Measurements from ENCODE around the gene UGT1A4. TPM values are rescaled to one million over a fixed set of nuclear protein-coding genes. Genes with fewer than 3 reads are reported as not detected.

The UGT1A4 gene
- not detected for total RNA-seq
- long read RNA-seq, donor 1: 0 reads
- long read RNA-seq, donor 2: 0 reads

DNA sequence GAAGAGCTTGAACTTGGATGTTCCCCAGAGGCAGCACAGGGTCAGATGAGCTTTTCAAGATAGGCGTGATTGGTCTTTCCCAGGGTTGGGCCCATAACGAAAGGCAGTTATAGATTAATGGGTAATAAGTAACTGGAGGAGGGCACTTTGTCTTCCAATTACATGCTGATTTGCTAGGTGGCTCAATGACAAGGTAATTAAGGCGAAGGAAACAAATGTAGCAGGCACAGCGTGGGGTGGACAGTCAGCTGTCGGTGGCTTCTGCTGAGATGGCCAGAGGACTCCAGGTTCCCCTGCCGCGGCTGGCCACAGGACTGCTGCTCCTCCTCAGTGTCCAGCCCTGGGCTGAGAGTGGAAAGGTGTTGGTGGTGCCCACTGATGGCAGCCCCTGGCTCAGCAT, at the start of gene UGT1A4:
Gene UGT1A4, plus strand, starts transcription at position 185 of the 400 bp plus-strand sequence. Its CDS starts 85 bp downstream, at position 270.
- DNase-seq (ENCODE audit: low spot score): no peak
- intact Hi-C loops (cut with DNase I): no loop called here

DNA sequence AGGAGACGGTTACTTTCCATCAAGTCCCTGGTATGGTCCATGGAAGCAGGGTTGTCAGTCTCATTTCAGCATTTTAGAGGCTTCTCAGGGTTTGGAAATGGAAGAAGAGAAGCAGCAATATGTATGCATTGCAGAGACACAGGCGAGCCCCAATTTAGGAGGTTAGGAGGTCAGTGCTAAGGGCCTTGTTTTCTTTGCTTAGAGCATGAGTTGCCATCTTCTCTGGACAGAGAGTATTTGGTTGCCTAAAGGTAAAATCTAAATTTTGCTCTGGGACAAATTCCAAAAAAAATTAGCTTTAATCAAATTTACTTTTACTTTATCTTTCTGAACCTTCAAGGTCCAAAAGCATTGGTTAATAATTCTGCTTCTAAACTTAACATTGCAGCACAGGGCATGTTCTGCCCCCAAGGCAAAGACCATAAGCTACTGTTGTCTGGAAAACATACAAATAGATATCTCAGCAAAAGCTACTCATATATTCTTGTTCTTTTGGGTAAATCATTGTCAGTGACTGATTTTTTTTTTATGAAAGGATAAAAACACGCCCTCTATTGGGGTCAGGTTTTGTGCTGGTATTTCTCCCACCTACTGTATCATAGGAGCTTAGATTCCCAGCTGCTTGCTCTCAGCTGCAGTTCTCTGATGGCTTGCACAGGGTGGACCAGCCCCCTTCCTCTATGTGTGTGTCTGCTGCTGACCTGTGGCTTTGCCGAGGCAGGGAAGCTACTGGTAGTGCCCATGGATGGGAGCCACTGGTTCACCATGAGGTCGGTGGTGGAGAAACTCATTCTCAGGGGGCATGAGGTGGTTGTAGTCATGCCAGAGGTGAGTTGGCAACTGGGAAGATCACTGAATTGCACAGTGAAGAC, 47.0 kb upstream of the UGT1A4 start, which contains the start of gene UGT1A9:
Gene UGT1A9, plus strand, starts transcription at position 609 of the 872 bp plus-strand sequence. Its CDS starts 37 bp downstream, at position 646.
- intact Hi-C loops (cut with DNase I): no loop called here
- DNase-seq (ENCODE audit: low spot score): no peak

DNA sequence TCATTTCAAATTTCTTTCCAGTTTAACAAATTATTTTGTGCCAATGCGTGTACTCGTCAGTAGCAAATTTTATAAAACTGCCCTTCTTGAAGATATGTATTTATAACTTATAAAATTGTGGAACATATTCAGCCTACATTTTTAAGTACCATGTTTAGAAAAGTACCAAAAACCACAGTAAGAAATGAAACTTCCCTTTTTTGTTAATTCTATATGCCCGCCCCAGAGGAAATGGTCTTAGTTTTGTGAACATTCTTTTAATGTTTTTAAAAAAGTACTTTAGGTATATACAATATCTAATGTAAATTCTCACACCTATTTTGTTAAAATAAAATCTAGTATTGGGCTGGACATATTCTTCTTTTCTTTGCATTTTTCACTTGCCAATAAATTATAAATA, 45.6 kb upstream of the UGT1A4 start:
- intact Hi-C loops (cut with DNase I): no loop called here
- DNase-seq (ENCODE audit: low spot score): no peak

DNA sequence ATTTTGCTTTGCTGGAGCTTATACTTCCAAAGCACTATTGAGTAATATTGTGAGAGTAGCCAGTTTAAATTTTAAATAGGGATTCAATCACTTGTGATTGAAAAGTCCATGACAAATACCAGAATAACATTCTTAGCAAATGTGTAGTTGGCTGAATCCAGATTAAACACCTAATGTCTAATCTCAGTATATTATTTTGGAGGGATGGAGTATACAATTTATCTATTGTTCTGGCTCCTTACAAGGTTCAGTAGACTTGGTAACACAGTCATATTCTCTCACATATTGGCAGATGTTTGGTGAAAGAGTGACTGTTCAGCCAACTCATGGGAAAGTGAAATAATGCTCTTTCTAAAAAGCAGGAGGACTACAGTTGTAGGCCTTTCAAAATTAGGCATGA, 44.6 kb upstream of the UGT1A4 start:
- DNase-seq (ENCODE audit: low spot score): no peak
- intact Hi-C loops (cut with DNase I): no loop called here

DNA sequence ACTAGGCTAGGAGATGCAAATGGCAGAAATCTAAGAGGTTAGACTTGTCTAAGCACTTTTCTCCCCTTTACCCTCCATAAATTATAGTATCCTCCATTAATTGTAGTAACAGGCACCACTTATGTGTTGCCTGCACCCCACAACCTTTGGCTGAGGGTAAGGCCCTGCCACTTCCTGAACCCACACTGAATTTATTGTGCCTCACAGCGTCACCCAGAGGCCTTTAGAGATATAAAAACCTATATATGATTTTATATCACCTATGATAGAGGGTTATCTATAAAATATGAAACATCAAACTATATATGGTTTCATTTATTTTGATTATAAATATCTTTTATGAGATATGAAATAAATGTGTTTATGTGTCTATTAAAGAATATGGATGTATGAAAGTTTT, 44.2 kb upstream of the UGT1A4 start:
- intact Hi-C loops (cut with DNase I): no loop called here
- no peak for DNase-seq (ENCODE audit: low spot score)

DNA sequence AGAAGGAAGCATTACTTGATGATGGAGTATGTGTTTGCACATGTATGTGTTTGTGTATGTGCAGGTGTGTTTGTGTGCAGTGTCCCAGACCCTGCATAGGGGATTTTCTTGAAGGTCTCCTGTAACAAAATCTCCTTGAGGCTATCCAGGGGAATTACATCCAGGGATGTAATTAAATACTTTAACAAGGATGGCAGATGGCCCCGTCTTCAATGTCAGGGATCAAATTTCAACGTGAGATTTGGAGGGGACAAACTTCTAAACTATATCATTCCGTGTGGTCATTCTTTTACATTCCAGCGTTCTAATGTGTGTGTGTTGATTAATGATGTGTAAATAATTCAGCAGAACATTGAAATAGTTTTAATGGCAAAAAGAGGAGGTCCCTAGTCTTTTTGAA, 43.5 kb upstream of the UGT1A4 start:
- no peak for DNase-seq (ENCODE audit: low spot score)
- intact Hi-C loops (cut with DNase I): no loop called here

DNA sequence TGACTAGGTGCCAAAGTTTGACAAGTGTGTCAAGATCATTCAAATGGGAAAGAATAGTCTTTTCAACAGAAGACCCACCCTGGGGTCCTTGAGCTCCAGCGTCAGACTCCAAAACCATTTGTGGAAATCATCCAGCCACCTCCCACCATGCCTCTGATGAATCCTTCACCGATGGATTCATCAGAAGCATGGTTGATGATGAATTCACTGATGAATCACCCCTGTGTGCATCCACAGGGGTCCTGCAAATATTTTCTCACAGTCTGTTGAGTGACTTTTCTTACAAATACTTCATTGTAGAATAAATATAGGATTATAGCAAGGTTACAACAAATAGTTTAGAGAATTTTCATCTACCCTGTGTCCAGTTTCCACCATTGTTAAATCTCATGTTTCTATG, 42.5 kb upstream of the UGT1A4 start:
- intact Hi-C loops (cut with DNase I): no loop called here
- DNase-seq (ENCODE audit: low spot score): no peak

DNA sequence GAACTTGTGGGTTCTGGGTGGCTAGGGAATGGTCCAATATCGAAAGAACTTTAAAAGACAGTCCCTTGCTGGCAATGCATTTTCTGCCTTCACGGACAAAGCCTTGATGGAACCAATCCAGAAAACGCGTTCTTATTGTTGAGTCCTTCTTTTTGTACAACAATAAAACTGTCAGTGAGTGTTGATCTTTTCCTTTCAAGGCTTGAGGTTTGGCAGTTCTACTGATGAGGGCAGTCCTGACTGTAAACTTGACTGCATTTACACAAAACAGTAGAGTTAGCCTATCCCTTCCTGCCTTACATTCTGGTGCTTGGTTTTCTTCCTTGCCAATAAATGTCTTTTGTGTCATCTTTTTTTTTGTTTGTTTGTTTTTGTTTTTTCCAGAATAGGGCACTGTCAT, 39.3 kb upstream of the UGT1A4 start:
- intact Hi-C loops (cut with DNase I): no loop called here
- no peak for DNase-seq (ENCODE audit: low spot score)

DNA sequence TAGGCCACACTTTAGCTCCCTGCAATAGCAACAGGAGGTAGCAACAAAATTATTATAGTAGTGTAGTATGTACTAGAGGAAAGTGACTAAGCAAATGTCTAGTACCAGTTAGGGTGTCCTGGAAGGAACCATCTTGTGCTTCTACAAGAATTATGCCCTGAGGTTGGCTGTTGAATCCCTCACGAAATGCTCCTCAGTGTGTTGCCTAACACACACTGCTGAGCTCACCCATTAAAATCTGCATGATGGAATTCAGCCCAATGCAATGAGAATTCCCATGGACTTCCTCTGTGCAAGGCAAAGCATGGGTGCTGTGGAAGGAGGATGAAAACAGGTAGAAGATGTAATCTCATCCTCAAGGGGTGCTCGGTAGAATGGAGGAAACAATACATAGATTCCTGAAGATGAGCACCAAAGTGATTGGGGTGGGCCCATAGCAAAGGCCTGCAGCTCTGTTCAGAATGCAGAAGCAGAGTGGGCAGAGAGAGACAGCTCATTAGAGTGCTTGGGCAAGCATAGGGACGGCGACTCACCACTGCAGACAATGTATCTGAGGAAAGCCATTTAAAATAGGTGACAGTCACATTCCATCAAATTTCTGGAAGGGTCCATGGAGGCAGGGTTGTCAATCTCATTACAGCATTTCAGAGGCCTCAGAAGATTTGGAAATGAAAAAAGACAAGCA, 38.0 kb upstream of the UGT1A4 start:
- intact Hi-C loops (cut with DNase I): no loop called here
- DNase-seq (ENCODE audit: low spot score): no peak

DNA sequence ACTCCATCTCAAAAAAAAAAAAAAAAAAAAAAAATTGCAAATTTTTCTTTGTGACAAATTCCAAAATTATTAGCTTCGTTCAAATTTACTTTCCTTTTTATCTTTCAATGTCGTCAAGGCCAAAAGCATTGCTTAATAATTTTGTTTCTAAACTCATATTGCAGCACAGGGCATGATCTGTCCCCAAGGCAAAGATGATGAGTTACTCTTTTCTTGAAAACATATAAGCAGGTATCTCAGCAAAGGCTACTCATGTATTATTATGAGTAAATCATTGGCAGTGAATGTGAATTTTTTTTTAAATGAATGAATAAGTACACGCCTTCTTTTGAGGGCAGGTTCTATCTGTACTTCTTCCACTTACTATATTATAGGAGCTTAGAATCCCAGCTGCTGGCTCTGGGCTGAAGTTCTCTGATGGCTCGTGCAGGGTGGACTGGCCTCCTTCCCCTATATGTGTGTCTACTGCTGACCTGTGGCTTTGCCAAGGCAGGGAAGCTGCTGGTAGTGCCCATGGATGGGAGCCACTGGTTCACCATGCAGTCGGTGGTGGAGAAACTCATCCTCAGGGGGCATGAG, 36.9 kb upstream of the UGT1A4 start, which contains the start of gene UGT1A7:
Gene UGT1A7, plus strand, starts transcription at position 381 of the 579 bp plus-strand sequence. Its CDS starts 37 bp downstream, at position 418.
- intact Hi-C loops (cut with DNase I): no loop called here
- DNase-seq (ENCODE audit: low spot score): no peak

DNA sequence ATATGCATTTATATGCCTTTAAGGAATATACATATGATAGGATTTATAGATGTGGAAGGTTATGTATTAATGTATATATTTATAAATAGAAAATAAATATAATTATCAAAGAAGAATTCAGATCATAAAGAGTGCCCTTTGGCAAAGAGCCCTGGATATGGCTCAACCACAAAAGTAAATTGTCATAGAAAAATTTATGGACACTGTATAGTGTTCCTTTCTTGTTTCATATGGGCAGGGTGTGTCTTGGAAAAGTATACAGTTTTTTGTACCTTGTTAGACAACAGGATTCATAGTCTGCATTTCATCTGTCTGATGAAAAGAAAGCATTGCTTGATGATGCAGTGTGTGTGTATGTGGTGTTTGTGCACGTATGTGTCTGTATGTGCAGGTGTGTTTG, 33.9 kb upstream of the UGT1A4 start:
- intact Hi-C loops (cut with DNase I): no loop called here
- no peak for DNase-seq (ENCODE audit: low spot score)

DNA sequence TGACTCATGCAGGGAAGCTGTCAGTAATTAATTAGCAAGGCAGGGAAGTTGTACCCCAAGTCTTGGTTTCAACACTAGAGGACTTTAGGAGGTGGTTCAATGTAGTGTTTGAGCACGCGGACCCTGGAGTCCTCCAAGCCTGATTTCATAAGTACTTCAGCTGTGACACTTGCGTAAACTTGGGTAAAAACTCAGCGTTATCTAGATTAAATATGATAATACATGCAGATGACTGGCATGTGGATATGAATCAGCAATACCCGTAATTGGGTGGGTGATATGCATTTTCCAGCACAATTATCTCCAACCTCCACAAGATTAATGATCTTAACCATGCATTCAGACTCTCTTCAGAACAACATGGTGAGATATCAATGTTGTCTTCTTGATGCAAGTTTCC, 31.6 kb upstream of the UGT1A4 start:
- no peak for DNase-seq (ENCODE audit: low spot score)
- intact Hi-C loops (cut with DNase I): no loop called here

DNA sequence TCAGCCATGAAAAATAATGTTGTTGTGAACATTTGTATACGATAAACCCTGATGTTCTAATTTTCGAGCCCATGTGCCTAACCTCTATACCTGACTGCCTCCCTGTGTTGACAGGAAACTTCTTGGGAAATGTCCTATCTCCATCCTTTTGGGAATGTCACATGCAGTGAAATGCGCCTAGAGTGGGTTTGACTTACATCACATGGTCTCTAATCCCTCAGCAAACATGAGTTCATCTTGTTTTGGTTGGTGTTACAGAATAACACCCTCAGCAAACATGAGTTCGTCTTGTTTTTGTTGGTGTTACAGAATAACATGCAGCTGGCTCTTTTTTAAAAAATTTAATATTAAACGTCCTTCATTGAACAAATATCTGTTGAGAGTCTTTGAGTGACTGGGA, 30.2 kb upstream of the UGT1A4 start:
- intact Hi-C loops (cut with DNase I): no loop called here

DNA sequence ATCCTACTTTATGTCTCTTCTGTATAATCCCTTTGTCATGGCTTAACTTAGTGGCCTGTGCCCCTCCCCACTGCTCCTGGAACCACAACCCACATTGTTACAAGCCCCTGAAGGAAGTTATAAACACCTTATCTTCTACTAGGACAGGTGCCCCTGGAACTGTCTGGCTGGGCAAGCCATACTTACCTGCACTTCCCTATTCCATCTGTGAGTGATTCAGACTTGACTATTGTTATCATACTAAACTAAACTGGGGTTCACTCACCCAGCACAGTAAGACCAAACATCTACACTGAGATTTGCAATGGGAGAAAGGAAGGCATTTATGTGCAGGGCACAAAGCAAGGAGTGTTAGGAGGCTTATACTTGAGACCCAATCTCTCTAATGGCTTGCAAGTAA, 29.5 kb upstream of the UGT1A4 start:
- no peak for DNase-seq (ENCODE audit: low spot score)
- intact Hi-C loops (cut with DNase I): no loop called here

More for the DNA sequence above, 30.2 kb upstream of the UGT1A4 start:
- no peak for DNase-seq (ENCODE audit: low spot score)

DNA sequence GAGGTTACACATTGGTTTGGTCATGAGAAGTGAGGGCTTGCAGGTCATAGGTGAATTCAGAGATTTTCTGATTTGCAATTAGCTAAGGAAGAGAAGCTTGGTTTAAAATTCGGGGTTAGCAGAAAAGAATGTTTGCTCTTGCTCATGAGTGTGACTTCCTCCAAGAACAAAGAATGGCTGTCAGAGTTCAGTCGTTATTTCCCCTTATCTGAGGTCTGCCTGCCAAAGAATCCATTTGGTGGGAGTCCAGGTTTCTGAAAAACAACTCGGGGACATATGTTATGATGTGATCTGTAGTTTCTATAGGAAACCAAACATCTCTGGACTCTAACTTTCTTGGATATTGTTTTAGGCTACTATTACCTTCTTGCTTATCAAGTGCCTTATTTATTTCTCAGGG, 29.0 kb upstream of the UGT1A4 start:
- no peak for DNase-seq (ENCODE audit: low spot score)
- intact Hi-C loops (cut with DNase I): no loop called here

DNA sequence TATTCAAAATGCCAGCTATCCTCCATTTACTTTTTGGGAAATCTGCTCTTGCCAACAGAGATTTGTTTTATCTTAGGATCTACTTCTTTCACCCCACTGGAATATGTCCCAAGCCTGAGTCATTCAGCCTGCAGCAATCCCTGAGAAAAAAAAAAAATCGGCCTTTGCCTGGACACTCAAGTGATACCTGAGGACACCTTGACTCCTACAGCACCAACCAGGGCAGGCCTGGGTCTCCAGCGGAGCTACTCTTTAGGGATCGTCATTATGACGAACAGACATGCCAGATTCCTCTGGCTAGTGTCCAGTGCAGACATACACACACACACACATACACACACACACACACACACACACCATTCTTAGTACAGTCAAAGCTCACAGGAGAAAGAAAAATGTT, 28.1 kb upstream of the UGT1A4 start:
- intact Hi-C loops (cut with DNase I): no loop called here
- no peak for DNase-seq (ENCODE audit: low spot score)

DNA sequence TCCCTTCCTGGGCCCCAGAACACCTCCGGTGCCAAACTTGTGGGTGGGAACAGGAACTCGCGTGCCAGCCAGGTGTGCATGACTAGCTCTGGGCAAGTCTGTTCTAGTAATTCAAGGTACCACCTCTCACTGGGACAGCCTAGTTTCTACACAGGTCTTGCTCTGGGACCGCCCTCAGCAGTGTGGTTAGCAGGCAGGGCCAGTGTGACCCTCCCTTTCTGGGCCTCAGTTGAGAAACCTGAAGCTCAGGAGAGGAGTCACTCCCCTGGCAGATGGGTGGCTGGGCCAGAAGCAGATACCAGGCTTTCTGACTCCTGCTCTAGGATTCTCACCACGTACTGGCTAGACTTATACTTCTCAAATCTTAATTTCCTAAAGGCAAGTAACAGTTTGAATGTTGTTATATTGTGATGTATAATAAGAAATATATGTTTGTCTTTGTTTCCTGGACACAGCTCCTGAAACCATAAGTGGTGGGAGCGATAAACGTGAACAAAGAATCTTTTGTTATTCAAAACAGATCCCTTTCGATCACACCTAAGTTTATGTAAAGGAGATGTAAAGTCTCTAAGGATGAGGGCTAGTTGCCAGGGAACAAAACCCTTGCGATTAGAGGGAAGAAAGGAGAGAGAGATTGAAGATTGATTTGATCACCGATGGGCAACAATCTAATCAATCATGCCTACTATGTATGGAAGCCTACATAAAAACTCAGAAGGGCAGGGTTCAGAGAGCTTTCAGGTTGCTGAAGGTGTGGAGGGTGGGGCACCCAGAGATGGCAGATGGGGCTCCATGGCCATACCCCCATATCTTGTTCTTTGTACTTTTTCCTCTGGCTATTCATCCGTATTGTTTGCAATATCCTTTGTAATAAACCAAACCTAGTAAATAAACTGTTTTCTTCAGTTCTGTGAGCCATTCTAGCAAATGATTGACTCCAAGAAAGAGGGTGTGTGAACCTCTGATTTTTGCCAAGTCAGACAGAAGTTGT, 26.8 kb upstream of the UGT1A4 start:
- DNase-seq (ENCODE audit: low spot score): no peak
- intact Hi-C loops (cut with DNase I): no loop called here

DNA sequence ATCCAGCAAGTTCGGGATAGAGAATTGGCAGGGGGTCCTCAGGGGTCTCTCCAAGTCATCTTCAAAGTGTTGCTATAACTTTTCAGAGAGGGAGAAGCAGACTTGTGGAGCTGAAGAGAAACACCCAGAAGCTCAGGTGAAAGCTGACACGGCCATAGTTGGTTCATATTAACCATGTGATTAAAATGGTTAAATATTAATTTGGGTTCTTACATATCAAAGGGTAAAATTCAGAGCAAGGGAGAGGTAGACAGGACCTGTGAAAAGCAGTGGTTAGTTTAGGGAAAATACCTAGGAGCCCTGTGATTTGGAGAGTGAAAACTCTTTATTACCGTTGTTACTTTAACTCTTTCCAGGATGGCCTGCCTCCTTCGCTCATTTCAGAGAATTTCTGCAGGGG, 25.9 kb upstream of the UGT1A4 start, which contains the start of gene UGT1A6:
Gene UGT1A6, plus strand, starts transcription at position 243 of the 400 bp plus-strand sequence. Its CDS starts 115 bp downstream, at position 358.
- DNase-seq (ENCODE audit: low spot score): no peak
- intact Hi-C loops (cut with DNase I): no loop called here

DNA sequence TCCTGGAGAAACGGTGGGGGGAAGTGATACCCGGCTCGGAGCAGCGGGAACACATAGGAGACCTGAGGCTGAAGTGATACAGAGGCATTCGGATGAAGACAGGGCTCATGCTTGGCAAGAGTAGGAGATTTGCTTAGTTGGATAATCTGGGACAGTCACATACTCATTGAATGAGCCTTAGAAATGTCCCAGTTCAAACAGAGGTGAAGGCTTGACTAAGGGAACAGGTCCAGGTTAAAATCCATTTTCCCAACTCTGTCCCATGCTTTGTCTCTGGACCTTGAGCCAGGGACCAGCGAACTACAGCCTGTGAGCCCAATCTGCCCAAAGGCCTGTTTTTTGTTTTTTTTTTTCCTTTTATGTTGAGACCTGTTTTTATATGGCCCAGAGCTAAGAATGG, 24.6 kb upstream of the UGT1A4 start:
- intact Hi-C loops (cut with DNase I): no loop called here
- DNase-seq (ENCODE audit: low spot score): no peak
